GM13977 (cell line): Measurements from ENCODE around the gene SPDEF.

ENCODE experiments used
- DNase-seq: peaks from one replicate; pipeline ENCODE4 v3.0.0; 2012; ENCODE audit warnings: low spot score
- CTCF ChIP-seq: IDR thresholded peaks from 2 replicates; pipeline ENCODE4 v1.5.1; 2012; ENCODE audit warnings: mild to moderate bottlenecking, control low read depth; ENCODE audit not compliant: insufficient read depth; ENCODE audit errors: extremely low read depth, missing control alignments
- in situ Hi-C: fragments of 300-500 bp; cut with MboI; formaldehyde crosslinking; loops from one replicate; pipeline ENCODE4 v1.12.0; 2022; ENCODE audit warnings: low sequenced_read_pairs, low pct_unique_long_range_greater_than_20kb, mixed read lengths, inconsistent platforms; ENCODE audit not compliant: unreplicated experiment

Gene SPDEF

GRCh38 chr6:34554291-34555006, 1.7 kb downstream of the SPDEF start:
- in situ Hi-C loops = no loop called here
- no peak for DNase-seq
- TF ChIP-seq CTCF = no peak

GRCh38 chr6:34553750-34554149, 2.4 kb downstream of the SPDEF start:
- in situ Hi-C loops = no loop called here
- TF ChIP-seq CTCF = no peak
- DNase-seq = no peak

- DNase-seq = no peak
- in situ Hi-C loops = no loop called here
- TF ChIP-seq CTCF = no peak
Measured at GRCh38 chr6:34553146-34553545, 3.0 kb downstream of the SPDEF start.

GRCh38 chr6:34552620-34553019, 3.5 kb downstream of the SPDEF start:
- in situ Hi-C loops = no loop called here
- no peak for TF ChIP-seq CTCF

GRCh38 chr6:34551720-34552119, 4.4 kb downstream of the SPDEF start:
- DNase-seq = no peak
- no peak for TF ChIP-seq CTCF
- in situ Hi-C loops = no loop called here

More at GRCh38 chr6:34552620-34553019, 3.5 kb downstream of the SPDEF start:
- no peak for DNase-seq

GRCh38 chr6:34549804-34550202, 6.3 kb downstream of the SPDEF start:
- no peak for DNase-seq
- in situ Hi-C loops = no loop called here
- no peak for TF ChIP-seq CTCF
